ENCODE measurements around the gene UNC93B1.

Gene UNC93B1

GRCh38 chr11:68021167-68021787 is 17.4 kb upstream of the UNC93B1 start:
- DNase-seq, result no peak

- DNase-seq, result no peak
These were observed 16.7 kb upstream of the UNC93B1 start for GRCh38 chr11:68020575-68020974.

GRCh38 chr11:68019486-68019885 is 15.6 kb upstream of the UNC93B1 start:
- DNase-seq, result no peak

GRCh38 chr11:68018730-68019190 is 14.9 kb upstream of the UNC93B1 start:
- no peak for DNase-seq

GRCh38 chr11:68017980-68018729 is 14.3 kb upstream of the UNC93B1 start:
- DNase-seq, result no peak

- DNase-seq, result no peak
These were observed 13.3 kb upstream of the UNC93B1 start for GRCh38 chr11:68016904-68017817.

- DNase-seq, result no peak
These were observed 12.4 kb upstream of the UNC93B1 start for GRCh38 chr11:68016161-68016903.

GRCh38 chr11:68015467-68015866 is 11.6 kb upstream of the UNC93B1 start:
- DNase-seq, result no peak

GRCh38 chr11:68014947-68015447 is 11.1 kb upstream of the UNC93B1 start:
- DNase-seq, result no peak

- no peak for DNase-seq
These were observed 10.5 kb upstream of the UNC93B1 start for GRCh38 chr11:68014157-68014946.

- DNase-seq, result no peak
These were observed 9.8 kb upstream of the UNC93B1 start for GRCh38 chr11:68013611-68014156.

GRCh38 chr11:68012843-68013610 is 9.1 kb upstream of the UNC93B1 start:
- DNase-seq, result no peak

GRCh38 chr11:68012044-68012842 is 8.3 kb upstream of the UNC93B1 start:
- no peak for DNase-seq

- no peak for DNase-seq
These were observed 7.4 kb upstream of the UNC93B1 start for GRCh38 chr11:68011051-68011943.

GRCh38 chr11:68010090-68011041 is 6.5 kb upstream of the UNC93B1 start, which contains the start of gene ALDH3B1:
Gene ALDH3B1, plus strand, starts transcription at chr11:68010327. Its CDS starts 4,971 bp downstream, at chr11:68015298.
- no peak for DNase-seq

- DNase-seq, result no peak
These were observed 5.6 kb upstream of the UNC93B1 start for GRCh38 chr11:68009391-68010089.
